HuH-7.5 (cell line): ENCODE measurements around the gene MIF.
"Not testable (repeated sequence)": the region's sequence is repeated elsewhere in the genome, so short reads cannot be mapped to it uniquely, and the experiment has no call there.

Experiments used
- DNase-seq: peaks from one replicate; pipeline ENCODE4 v3.0.0; 2011; ENCODE audit warnings: low spot score

MIF gene

GRCh38 chr22:23877566-23877965 is 16.6 kb upstream of the MIF start:
- DNase-seq, result no peak

DNA sequence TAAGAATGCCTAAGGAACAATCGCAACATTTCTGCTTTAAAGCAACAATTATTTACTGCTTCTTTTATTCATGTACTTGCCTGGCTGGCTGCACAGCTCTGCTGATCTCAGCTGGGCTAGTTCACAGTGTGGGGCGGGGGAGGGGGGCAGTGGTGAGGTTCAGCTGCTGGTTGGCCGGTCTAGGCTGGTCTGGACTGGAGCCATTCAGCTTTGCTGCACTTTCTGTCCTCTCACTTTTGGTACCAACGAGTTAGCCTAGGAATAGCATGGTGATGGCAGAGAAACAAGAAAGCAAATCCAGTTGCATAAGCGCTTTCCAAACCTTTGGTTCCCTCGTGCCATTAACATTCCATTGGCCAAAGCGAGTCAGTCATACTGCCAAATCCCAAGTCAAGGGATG is 16.0 kb upstream of the MIF start:
- DNase-seq, result no peak

DNA sequence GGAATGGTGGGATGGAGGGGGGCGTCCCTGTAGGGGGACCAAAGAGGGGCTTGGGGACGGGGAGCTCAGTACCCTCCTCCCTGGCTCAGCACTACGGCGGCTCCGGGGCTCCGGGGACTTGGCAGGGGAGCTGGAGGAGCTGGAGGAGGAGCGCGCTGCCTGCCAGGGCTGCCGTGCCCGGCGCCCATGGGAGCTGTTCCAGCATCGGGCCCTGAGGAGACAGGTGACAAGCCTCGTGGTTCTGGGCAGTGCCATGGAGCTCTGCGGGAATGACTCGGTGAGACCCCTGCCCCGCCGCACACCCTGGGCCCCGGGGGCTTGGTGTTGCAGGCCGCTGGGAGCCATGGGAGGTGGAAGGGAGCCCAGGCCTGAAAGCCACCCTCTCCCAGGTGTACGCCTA is 11.8 kb upstream of the MIF start:
- no peak for DNase-seq

DNA sequence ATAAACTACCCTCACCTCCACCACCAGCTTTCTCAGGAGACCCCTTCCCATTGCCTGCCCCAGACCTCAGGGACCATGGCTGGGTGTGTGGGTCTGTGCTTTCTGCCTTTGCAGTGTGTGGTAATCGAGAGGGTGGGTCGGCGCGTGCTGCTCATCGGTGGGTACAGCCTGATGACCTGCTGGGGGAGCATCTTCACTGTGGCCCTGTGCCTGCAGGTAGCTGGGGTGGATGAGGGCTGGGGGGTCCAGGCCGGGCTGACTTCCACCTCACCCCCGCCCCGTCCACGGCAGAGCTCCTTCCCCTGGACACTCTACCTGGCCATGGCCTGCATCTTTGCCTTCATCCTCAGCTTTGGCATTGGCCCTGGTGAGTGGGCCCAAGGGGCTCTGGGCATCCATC is 10.5 kb upstream of the MIF start:
- DNase-seq, result no peak

DNA sequence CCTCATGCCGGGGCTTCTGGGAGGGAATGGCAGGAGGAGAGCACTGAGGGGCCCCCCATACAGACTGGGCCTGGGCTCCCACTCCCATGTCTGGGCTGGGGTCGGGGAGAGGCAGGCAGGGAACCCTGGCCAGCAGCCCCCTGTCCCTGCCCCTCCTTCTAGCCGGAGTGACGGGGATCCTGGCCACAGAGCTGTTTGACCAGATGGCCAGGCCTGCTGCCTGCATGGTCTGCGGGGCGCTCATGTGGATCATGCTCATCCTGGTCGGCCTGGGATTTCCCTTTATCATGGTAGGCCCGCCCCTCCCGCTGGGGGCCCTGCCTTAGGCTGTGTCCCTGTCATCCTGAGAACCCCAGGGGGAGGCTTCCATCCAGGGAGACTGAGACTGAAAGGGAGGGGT is 10.0 kb upstream of the MIF start:
- DNase-seq, result no peak

- DNase-seq, result peak; percentile 52
Measured at GRCh38 chr22:23888615-23889401, 5.4 kb upstream of the MIF start.

GRCh38 chr22:23889620-23890019 is 4.6 kb upstream of the MIF start:
- DNase-seq, result no peak

- no peak for DNase-seq
Measured at GRCh38 chr22:23891726-23892125, 2.5 kb upstream of the MIF start.

DNA sequence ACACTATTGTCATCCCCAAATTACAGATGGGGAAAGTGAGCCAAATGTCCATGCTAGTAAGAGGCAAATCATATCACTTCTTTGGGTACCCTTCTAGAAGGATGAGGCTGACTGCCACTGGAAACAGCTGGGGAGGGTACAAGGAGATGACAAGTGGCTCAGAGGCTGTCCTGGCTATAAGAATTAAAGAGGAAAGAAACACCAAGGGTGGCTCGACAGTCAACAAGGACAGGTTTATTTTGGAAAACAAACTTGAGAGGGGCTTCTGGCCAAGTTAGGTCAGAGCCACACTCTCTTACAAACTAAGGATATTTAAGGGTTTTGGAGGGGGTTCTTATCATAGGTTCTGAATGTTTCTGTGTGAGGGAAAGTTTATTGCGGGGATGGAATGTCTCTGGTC is 2.1 kb upstream of the MIF start:
- no peak for DNase-seq

GRCh38 chr22:23892706-23893105 is 1.5 kb upstream of the MIF start:
- no peak for DNase-seq

DNA sequence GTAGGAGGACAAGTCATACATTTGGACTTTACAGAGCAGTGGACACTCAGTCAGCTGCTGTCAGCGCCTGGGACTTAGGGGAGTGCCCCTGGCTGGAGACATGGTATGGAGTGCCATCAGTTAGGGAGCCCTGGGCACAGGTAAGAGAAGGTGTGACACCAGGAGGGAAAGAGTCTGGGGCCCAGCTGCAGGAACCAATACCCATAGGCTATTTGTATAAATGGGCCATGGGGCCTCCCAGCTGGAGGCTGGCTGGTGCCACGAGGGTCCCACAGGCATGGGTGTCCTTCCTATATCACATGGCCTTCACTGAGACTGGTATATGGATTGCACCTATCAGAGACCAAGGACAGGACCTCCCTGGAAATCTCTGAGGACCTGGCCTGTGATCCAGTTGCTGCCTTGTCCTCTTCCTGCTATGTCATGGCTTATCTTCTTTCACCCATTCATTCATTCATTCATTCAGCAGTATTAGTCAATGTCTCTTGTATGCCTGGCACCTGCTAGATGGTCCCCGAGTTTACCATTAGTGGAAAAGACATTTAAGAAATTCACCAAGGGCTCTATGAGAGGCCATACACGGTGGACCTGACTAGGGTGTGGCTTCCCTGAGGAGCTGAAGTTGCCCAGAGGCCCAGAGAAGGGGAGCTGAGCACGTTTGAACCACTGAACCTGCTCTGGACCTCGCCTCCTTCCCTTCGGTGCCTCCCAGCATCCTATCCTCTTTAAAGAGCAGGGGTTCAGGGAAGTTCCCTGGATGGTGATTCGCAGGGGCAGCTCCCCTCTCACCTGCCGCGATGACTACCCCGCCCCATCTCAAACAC is 850 bp upstream of the MIF start:
- DNase-seq, result no peak

GRCh38 chr22:23894710-23895598 is 771 bp downstream of the MIF start:
- DNase-seq, result peak; percentile 57

DNA sequence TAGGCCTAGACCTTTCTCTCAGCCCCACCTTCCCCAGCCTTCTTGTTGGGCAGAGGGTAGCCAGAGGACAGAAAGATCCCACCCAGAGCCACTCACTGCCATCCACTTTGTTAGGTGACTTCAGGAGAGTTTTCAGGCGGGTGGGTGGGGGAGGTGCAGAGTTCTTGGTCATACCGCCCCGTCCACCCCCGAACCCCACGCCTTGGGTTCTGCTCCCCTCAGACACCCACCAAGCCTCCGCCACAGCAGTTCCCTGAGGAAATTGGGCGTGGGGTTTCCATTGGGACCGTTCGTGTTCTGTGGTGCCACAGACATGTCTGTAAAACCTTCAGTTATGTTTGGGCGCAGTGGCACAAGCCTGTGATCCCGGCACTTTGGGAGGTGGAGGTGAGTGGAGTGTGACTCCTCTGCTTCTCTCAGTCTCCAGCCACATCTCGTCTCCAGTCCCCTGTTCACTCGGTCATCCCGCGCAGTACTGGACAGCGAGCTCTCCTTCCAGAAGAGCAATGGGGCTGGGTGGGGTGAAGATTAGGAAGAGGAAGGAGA is 1.5 kb downstream of the MIF start:
- no peak for DNase-seq

DNA sequence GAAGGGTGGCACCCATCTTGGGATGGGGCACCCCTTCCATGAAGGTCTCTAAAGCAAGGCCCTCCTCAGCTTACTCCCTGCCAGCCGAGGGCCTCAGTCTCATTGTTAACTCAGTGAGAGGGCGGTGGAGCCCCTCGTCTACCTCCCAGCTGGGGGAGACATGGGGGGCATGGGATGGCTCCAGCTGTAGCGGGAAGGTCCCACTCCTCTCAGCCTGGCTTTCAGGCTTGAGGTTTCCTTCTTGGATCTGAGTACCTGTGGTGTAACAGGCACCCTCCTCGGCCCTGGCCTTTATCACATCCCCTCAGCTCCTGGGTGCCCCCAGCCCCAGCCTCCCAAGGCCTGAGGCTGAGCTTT is 2.0 kb downstream of the MIF start:
- DNase-seq, result no peak

GRCh38 chr22:23896523-23897186 is 2.5 kb downstream of the MIF start:
- no peak for DNase-seq

- no peak for DNase-seq
Measured at GRCh38 chr22:23897320-23897719, 3.1 kb downstream of the MIF start.

- no peak for DNase-seq
Measured at GRCh38 chr22:23898006-23898974, 4.1 kb downstream of the MIF start.

- DNase-seq, result no peak
Measured at GRCh38 chr22:23899042-23899745, 5.0 kb downstream of the MIF start.

DNA sequence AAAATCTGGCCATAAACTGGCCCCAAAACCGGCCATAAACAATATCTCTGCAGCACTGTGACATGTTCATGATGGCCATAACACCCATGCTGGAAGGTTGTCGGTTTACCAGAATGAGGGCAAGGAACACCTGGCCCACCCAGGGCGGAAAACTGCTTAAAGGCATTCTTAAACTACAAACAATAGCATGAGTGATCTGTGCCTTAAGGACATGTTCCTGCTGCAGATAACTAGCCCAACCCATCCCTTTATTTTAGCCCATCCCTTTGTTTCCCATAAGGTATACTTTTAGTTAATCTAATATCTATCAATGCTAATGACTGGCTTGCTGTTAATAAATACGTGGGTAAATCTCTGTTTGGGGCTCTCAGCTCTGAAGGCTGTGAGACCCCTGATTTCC is 6.0 kb downstream of the MIF start:
- not testable (repeated sequence) for DNase-seq

DNA sequence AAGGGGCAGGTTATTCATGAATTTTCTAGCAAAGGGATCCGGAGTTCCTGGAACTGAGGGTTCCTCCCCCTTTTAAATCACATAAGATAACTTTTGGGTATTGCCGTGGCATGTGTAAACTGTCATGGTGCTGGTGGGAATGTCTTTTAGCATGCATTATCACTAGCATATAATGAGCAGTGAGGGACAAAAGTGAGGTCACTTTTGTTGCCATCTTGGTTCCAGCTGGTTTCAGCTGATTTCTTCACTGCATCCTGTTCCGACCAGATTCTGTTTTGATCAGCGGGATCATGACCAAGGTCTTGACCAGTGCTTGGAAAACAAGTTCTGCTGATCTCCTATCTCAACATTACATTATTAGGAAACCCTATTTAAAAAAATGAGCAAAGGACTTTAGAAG is 7.4 kb downstream of the MIF start:
- DNase-seq, result no peak
